OCI-LY3 (cell line): ENCODE measurements around the gene CORO2B.

Experiments used
- H2AFZ ChIP-seq: fragments of 200-600, 300-600 bp; shearing (Covaris generic); 2 replicates; pipeline ENCODE4 v1.6.0; 2014; ENCODE audit warnings: antibody characterized with exemption, low read depth, low read length
- H3K27ac ChIP-seq: fragments of 200-600, 300-600 bp; sonication (generic); 2 replicates; pipeline ENCODE4 v1.5.1; 2014; ENCODE audit warnings: mild to moderate bottlenecking, low read length, moderate library complexity, mixed read lengths
- H3K27me3 ChIP-seq: fragments of 200-600, 300-600 bp; sonication (generic); 2 replicates; pipeline ENCODE4 v1.6.1; 2014; ENCODE audit warnings: low read depth, low read length, mixed read lengths
- H3K36me3 ChIP-seq: fragments of 200-600, 300-600 bp; sonication (generic); replicated peaks from 2 replicates; pipeline ENCODE3; 2014; ENCODE audit warnings: low read depth, low read length, mixed read lengths
- H3K4me1 ChIP-seq: fragments of 300-600, 200-600 bp; sonication (generic); 2 replicates; pipeline ENCODE4 v1.6.1; 2014; ENCODE audit warnings: low read length, mixed read lengths
- H3K4me2 ChIP-seq: fragments of 200-600, 300-600 bp; sonication (generic); 2 replicates; pipeline ENCODE4 v1.6.1; 2014; ENCODE audit warnings: low read length, mixed read lengths
- H3K4me3 ChIP-seq: fragments of 300-600, 200-600 bp; sonication (generic); 2 replicates; pipeline ENCODE4 v1.5.1; 2014; ENCODE audit warnings: antibody characterized with exemption, mild to moderate bottlenecking, low read length, moderate library complexity
- H3K79me2 ChIP-seq: fragments of 300-600, 200-600 bp; shearing (Covaris generic); 2 replicates; pipeline ENCODE4 v1.6.1; 2014; ENCODE audit warnings: mild to moderate bottlenecking, low read length, mixed read lengths
- H3K9ac ChIP-seq: fragments of 300-600, 200-600 bp; shearing (Covaris generic); 2 replicates; pipeline ENCODE4 v1.6.0; 2014; ENCODE audit warnings: mild to moderate bottlenecking, low read length, moderate library complexity
- H3K9me3 ChIP-seq: fragments of 200-600, 300-600 bp; shearing (Covaris generic); 2 replicates; pipeline ENCODE4 v1.6.1; 2014; ENCODE audit warnings: low read length, mixed read lengths; ENCODE audit not compliant: insufficient read depth
- H4K20me1 ChIP-seq: fragments of 200-600, 300-600 bp; sonication (generic); 2 replicates; pipeline ENCODE4 v1.6.1; 2016; ENCODE audit warnings: low read length, mixed read lengths; ENCODE audit not compliant: insufficient read depth
- CTCF ChIP-seq: fragments of 200-600, 300-600 bp; sonication (generic); IDR thresholded peaks from 2 replicates; pipeline ENCODE4 v1.5.1; 2014; ENCODE audit warnings: antibody characterized with exemption, low read length, low read depth
- EZH2phosphoT487 ChIP-seq: fragments of 200-600 bp; shearing (Covaris generic); IDR thresholded peaks from 2 replicates; pipeline ENCODE4 v1.6.1; 2018; ENCODE audit warnings: antibody characterized with exemption, mixed run types, low read depth

The CORO2B gene

GRCh38 chr15:68617777-68618176 lies 39.0 kb downstream of the CORO2B start:
- Histone ChIP-seq H3K9ac (no peak overlapping the region), H3K36me3 (no peaks in the 10 kb centered on the region), H4K20me1 (no peaks in the 10 kb centered on the region), H3K79me2 (no peaks in the 10 kb centered on the region), H3K4me3 (no peak overlapping the region), H2AFZ (no peak overlapping the region), H3K4me1 (no peaks in the 10 kb centered on the region), H3K9me3 (no peaks in the 10 kb centered on the region), H3K27ac (no peak overlapping the region), H3K27me3 (peaks cover 50% of the 10 kb centered on the region), H3K4me2 (no peak overlapping the region)
- no peak for TF ChIP-seq CTCF
- no peak for TF ChIP-seq EZH2phosphoT487

- Histone ChIP-seq H3K4me3 (no peak overlapping the region), H3K27me3 (peaks cover 45% of the 10 kb centered on the region), H2AFZ (no peak overlapping the region), H4K20me1 (no peaks in the 10 kb centered on the region), H3K9ac (no peak overlapping the region), H3K9me3 (no peaks in the 10 kb centered on the region), H3K27ac (no peak overlapping the region), H3K4me2 (no peak overlapping the region), H3K36me3 (no peaks in the 10 kb centered on the region), H3K4me1 (0 out of 2 replicates have a peak, but pooled peaks cover under 1% of the 10 kb centered on the region), H3K79me2 (no peaks in the 10 kb centered on the region)
- no peak for TF ChIP-seq CTCF
- TF ChIP-seq EZH2phosphoT487 = no peak
Observed at GRCh38 chr15:68618394-68618793, 39.6 kb downstream of the CORO2B start.

- H4K20me1 ChIP-seq = no peaks in the 10 kb centered on the region
- no peak overlapping the region for H3K9ac ChIP-seq
- no peak overlapping the region for H2AFZ ChIP-seq
- TF ChIP-seq EZH2phosphoT487 (no peak), CTCF (no peak)
- no peak overlapping the region for H3K4me3 ChIP-seq
- peaks cover 6% of the 10 kb centered on the region; the same call in 1 of the 2 replicates for H3K4me1 ChIP-seq
- peaks cover 45% of the 10 kb centered on the region for H3K27me3 ChIP-seq
- no peak overlapping the region for H3K27ac ChIP-seq
- no peaks in the 10 kb centered on the region for H3K79me2 ChIP-seq
- H3K36me3 ChIP-seq = no peaks in the 10 kb centered on the region
- no peaks in the 10 kb centered on the region for H3K9me3 ChIP-seq
- no peak overlapping the region for H3K4me2 ChIP-seq
Observed at GRCh38 chr15:68618908-68619698, 40.3 kb downstream of the CORO2B start.

- H2AFZ ChIP-seq = no peak overlapping the region
- H3K27ac ChIP-seq = no peak overlapping the region
- no peaks in the 10 kb centered on the region for H3K36me3 ChIP-seq
- H3K4me1 ChIP-seq = peaks cover 6% of the 10 kb centered on the region; the same call in 1 of the 2 replicates
- H3K27me3 ChIP-seq = peaks cover 45% of the 10 kb centered on the region
- H3K9ac ChIP-seq = no peak overlapping the region
- H3K4me3 ChIP-seq = no peak overlapping the region
- no peaks in the 10 kb centered on the region for H4K20me1 ChIP-seq
- H3K9me3 ChIP-seq = no peaks in the 10 kb centered on the region
- TF ChIP-seq EZH2phosphoT487 (no peak), CTCF (no peak)
- H3K4me2 ChIP-seq = no peak overlapping the region
- no peaks in the 10 kb centered on the region for H3K79me2 ChIP-seq
Observed at GRCh38 chr15:68620721-68621527, 42.1 kb downstream of the CORO2B start.
